Measurements from ENCODE around the gene LIPG. TPM values are rescaled to one million over a fixed set of nuclear protein-coding genes. Genes with fewer than 3 reads are reported as not detected.
"Not testable (repeated sequence)": the region's sequence is repeated elsewhere in the genome, so short reads cannot be mapped to it uniquely, and the experiment has no call there.

The LIPG gene
- total RNA-seq, 4 donors from 2014 or later: 0.24 to 6.4 (median 1.9) TPM

GRCh38 chr18:49582579-49582978 is 20.7 kb downstream of the LIPG start:
- Histone ChIP-seq H3K27ac (no peak overlapping the region), H3K36me3 (no peaks in the 10 kb centered on the region), H3K4me1 (no peaks in the 10 kb centered on the region), H3K9me3 (no peaks in the 10 kb centered on the region), H3K27me3 (no peaks in the 10 kb centered on the region), H3K4me3 (no peak overlapping the region)
- TF ChIP-seq, protein P1, sequence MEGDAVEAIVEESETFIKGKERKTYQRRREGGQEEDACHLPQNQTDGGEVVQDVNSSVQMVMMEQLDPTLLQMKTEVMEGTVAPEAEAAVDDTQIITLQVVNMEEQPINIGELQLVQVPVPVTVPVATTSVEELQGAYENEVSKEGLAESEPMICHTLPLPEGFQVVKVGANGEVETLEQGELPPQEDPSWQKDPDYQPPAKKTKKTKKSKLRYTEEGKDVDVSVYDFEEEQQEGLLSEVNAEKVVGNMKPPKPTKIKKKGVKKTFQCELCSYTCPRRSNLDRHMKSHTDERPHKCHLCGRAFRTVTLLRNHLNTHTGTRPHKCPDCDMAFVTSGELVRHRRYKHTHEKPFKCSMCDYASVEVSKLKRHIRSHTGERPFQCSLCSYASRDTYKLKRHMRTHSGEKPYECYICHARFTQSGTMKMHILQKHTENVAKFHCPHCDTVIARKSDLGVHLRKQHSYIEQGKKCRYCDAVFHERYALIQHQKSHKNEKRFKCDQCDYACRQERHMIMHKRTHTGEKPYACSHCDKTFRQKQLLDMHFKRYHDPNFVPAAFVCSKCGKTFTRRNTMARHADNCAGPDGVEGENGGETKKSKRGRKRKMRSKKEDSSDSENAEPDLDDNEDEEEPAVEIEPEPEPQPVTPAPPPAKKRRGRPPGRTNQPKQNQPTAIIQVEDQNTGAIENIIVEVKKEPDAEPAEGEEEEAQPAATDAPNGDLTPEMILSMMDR (IDR thresholded peaks at IDR 0.05 in 4 of 5, conservative IDR thresholded peaks at IDR 0.05 in 1 of 5): no peak
- TF ChIP-seq POLR2A (IDR thresholded peaks at IDR 0.05): no peak
- in situ Hi-C loops (cut with MboI; ENCODE audit: low sequenced_read_pairs in 4 of 4): no loop called here
- DNase-seq: no peak
- intact Hi-C loops (cut with DNase I; ENCODE audit: low total_unique reads): no loop called here
- ATAC-seq: no peak

- ATAC-seq (no peak), DNase-seq (no peak)
- Histone ChIP-seq H3K27ac (no peak overlapping the region), H3K4me1 (no peaks in the 10 kb centered on the region), H3K36me3 (no peaks in the 10 kb centered on the region), H3K9me3 (no peaks in the 10 kb centered on the region), H3K27me3 (no peaks in the 10 kb centered on the region), H3K4me3 (no peak overlapping the region)
- intact Hi-C loops (cut with DNase I; ENCODE audit: low total_unique reads) (no loop called here), in situ Hi-C loops (cut with MboI; ENCODE audit: low sequenced_read_pairs in 4 of 4) (no loop called here)
- TF ChIP-seq, protein P1 (IDR thresholded peaks at IDR 0.05 in 4 of 5, conservative IDR thresholded peaks at IDR 0.05 in 1 of 5): no peak
Measured at GRCh38 chr18:49584394-49584793, 22.5 kb downstream of the LIPG start.

- H3K4me3 ChIP-seq; H3K36me3 ChIP-seq; in situ Hi-C loops (cut with MboI; ENCODE audit: low sequenced_read_pairs in 4 of 4); ATAC-seq; intact Hi-C loops (cut with DNase I; ENCODE audit: low total_unique reads); DNase-seq; H3K27ac ChIP-seq; H3K27me3 ChIP-seq; H3K9me3 ChIP-seq; H3K4me1 ChIP-seq: not testable (repeated sequence)
Measured at GRCh38 chr18:49584951-49585350, 23.1 kb downstream of the LIPG start.

DNA sequence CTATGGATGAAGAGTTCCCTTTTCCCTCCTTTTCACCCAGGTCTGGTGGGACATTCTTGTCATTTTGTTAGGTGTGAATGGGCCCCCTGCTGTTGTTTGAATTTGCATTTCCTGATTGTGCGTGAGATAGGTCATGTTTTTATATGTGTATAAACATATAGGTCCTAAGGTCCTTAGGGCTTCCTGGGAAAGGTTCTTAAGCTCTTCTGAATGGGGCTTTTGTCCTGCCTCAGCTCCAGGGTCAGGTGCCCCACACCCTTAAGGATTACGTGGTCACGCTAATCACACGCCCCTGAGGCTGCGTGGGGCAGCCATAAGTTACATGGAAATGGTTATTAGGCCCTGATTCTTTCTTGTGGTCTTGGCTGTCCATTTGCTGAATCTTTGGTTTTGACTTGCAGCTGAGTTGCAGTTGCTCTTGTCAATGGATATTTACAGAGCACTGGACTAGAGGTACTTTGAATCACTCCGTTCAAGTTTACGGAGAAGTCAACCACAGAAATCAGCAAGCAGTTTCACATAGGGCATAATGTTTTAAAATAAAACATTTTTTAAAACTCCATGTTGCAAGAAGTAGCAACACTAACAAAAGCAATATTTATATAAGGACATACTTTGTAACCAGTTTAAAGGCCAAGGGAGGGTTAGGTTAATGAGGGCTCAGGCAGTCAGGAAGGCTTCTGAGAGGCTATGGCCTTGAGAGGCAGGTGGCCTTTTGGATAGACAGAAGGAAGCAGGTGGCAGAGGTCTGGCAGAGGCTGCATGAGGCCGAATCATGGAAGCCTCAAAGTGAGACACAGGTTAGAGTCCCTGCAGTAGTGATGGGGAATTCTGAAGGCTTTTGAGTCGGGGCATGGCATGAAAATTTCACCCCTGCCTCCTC is 24.2 kb downstream of the LIPG start:
- in situ Hi-C loops (cut with MboI; ENCODE audit: low sequenced_read_pairs in 4 of 4): no loop called here
- H3K4me1 ChIP-seq: no peaks in the 10 kb centered on the region
- no peak overlapping the region for H3K4me3 ChIP-seq
- no peaks in the 10 kb centered on the region for H3K9me3 ChIP-seq
- no peak for TF ChIP-seq POLR2A (IDR thresholded peaks at IDR 0.05)
- TF ChIP-seq, protein P1 (IDR thresholded peaks at IDR 0.05 in 4 of 5, conservative IDR thresholded peaks at IDR 0.05 in 1 of 5): no peak
- DNase-seq (no peak), ATAC-seq (no peak)
- H3K27ac ChIP-seq: no peak overlapping the region
- H3K27me3 ChIP-seq: no peaks in the 10 kb centered on the region
- H3K36me3 ChIP-seq: no peaks in the 10 kb centered on the region
- intact Hi-C loops (cut with DNase I; ENCODE audit: low total_unique reads): no loop called here

DNA sequence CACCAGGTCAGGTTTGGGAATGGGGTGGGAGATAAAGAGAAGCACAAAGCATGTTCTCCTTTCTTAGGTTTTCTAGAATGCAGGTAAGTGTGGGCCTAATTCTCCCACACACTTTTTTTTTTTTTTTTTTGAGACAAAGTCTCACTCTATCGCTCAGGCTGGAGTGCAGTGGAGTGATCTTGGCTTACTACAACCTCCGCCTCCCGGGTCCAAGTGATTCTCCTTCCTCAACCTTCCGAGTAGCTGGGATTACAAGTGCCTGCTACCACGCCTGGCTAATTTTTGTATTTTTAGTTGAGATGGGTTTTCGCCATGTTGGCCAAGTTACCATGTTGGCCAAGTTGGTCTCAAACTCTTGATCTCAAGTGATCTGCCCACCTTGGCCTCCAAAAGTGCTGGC is 26.3 kb downstream of the LIPG start:
- intact Hi-C loops (cut with DNase I; ENCODE audit: low total_unique reads) (no loop called here), in situ Hi-C loops (cut with MboI; ENCODE audit: low sequenced_read_pairs in 4 of 4) (no loop called here)
- H3K9me3 ChIP-seq: no peaks in the 10 kb centered on the region
- H3K27me3 ChIP-seq: no peaks in the 10 kb centered on the region
- TF ChIP-seq, protein P1 (IDR thresholded peaks at IDR 0.05 in 4 of 5, conservative IDR thresholded peaks at IDR 0.05 in 1 of 5): no peak
- no peak for TF ChIP-seq POLR2A (IDR thresholded peaks at IDR 0.05)
- H3K4me3 ChIP-seq: no peak overlapping the region
- H3K4me1 ChIP-seq: no peaks in the 10 kb centered on the region
- ATAC-seq (no peak), DNase-seq (no peak)
- no peak overlapping the region for H3K27ac ChIP-seq
- no peaks in the 10 kb centered on the region for H3K36me3 ChIP-seq
